Endothelial cell of umbilical vein (primary cell): Measurements from ENCODE around the gene FCGBP.

ENCODE experiments used
- EZH2 ChIP-seq: IDR thresholded peaks from 2 replicates; pipeline ENCODE4 v1.6.1; 2012; ENCODE audit warnings: borderline replicate concordance, low read depth, mild to moderate bottlenecking, moderate library complexity, low read length, inconsistent platforms; ENCODE audit not compliant: severe bottlenecking
- GATA2 ChIP-seq: IDR thresholded peaks from 2 replicates; pipeline ENCODE4 v1.7.0; 2011; ENCODE audit warnings: low read depth, mild to moderate bottlenecking, moderate library complexity, mixed read lengths, low read length; ENCODE audit not compliant: insufficient read length, insufficient read depth
- MYC ChIP-seq: IDR thresholded peaks from one replicate; pipeline ENCODE4 v1.6.1; 2011; ENCODE audit warnings: mild to moderate bottlenecking, low read depth, low read length
- POLR2A ChIP-seq: IDR thresholded peaks from 2 replicates; pipeline ENCODE4 v1.6.1; 2012; ENCODE audit warnings: low read depth, mild to moderate bottlenecking, control low read depth, low read length
- POLR2AphosphoS5 ChIP-seq: IDR thresholded peaks from 2 replicates; pipeline ENCODE4 v1.6.1; 2012; ENCODE audit warnings: low read depth, mild to moderate bottlenecking, control low read depth, low read length, moderate library complexity; ENCODE audit not compliant: insufficient read depth
- TF ChIP-seq, protein P1 (sequence below), 2 donors: IDR thresholded peaks; 1 replicate in 1 of 2; 2 replicates in 1 of 2; pipeline ENCODE4 v1.5.1; 2011; ENCODE audit warnings: low read length in 2 of 2, mild to moderate bottlenecking in 2 of 2, moderate library complexity in 2 of 2, control low read depth in 1 of 2, inconsistent platforms in 1 of 2, low read depth in 1 of 2; ENCODE audit not compliant: insufficient read depth in 1 of 2; ENCODE audit errors: extremely low read depth in 1 of 2
- TF ChIP-seq, protein P2 (sequence below): IDR thresholded peaks from 2 replicates; pipeline ENCODE4 v1.6.1; 2011; ENCODE audit not compliant: insufficient read depth, insufficient read length

DNA sequence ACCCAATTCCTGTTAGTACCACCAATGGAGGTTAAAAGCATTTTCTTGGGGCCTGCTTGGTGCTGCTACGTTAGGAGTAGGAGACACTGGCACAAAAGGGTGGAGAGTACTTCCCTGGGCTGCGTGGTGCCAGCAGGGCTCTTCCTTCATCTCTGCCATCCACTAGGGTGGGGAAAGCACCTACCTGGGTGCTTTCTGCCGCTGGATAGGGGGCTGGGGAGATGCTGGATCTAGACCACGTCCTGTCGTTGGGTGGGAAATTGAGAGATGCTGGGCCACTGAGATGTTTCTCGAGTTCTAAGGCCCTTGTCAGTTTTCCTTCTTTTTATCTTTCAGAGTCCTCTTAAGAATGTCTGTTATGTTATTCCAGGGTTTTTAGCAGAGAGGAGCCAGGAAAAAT is 6.7 kb upstream of the FCGBP start:
- TF ChIP-seq POLR2A (no peak), POLR2AphosphoS5 (no peak), EZH2 (no peak), MYC (no peak), GATA2 (no peak)
- TF ChIP-seq, protein P1, sequence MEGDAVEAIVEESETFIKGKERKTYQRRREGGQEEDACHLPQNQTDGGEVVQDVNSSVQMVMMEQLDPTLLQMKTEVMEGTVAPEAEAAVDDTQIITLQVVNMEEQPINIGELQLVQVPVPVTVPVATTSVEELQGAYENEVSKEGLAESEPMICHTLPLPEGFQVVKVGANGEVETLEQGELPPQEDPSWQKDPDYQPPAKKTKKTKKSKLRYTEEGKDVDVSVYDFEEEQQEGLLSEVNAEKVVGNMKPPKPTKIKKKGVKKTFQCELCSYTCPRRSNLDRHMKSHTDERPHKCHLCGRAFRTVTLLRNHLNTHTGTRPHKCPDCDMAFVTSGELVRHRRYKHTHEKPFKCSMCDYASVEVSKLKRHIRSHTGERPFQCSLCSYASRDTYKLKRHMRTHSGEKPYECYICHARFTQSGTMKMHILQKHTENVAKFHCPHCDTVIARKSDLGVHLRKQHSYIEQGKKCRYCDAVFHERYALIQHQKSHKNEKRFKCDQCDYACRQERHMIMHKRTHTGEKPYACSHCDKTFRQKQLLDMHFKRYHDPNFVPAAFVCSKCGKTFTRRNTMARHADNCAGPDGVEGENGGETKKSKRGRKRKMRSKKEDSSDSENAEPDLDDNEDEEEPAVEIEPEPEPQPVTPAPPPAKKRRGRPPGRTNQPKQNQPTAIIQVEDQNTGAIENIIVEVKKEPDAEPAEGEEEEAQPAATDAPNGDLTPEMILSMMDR (IDR thresholded peaks at IDR 0.05; ENCODE audit: extremely low read depth in 1 of 2, insufficient read depth in 1 of 2, low read depth in 1 of 2, low read length in 2 of 2): no peak
- TF ChIP-seq, protein P2, sequence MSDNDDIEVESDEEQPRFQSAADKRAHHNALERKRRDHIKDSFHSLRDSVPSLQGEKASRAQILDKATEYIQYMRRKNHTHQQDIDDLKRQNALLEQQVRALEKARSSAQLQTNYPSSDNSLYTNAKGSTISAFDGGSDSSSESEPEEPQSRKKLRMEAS: no peak
